ENCODE results near the gene YPEL2.

The YPEL2 gene

DNA sequence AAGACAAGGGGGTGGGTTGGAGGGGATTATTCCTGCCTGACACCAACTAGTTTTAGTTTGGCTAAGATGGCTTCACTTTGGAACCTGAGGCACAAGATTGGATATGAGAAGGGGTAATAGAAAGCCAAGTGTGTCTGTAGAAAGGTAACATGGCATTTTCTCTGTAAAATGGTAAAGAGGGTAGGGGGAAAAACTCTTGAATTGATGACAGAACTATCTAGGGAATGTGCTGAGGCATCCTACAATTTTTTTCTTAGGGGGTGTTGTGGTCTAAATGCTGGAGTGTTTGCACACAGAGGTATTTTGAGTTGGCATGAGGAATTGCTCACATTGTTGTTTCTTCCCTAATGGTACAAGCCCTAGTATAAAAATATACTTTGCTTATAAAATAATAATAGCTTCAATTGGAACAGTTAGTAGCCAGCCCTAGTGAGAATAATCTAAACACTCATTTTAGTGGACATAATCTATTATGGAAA is 25.8 kb downstream of the YPEL2 start:
- no peak for DNase-seq (ENCODE audit: low spot score)

DNA sequence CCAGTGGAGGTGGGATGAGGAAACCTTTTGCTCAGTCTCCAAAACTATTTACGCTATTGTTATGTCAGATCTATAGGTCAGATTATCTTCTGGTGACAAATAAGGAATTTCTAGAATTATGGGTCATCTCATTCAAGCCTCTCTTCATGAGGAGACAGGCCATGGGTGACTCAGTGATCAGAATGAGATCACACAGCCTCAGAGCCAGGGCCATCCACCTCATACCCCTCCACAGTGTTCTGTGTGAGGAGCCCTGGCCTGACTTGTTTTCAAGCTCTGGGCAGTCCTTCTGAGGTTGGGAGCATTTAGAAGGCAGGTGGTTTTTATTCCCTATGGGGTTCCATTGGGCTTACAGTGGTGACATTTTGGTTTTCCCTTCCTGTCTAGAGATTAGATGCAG is 26.5 kb downstream of the YPEL2 start:
- DNase-seq (ENCODE audit: low spot score) = no peak

DNA sequence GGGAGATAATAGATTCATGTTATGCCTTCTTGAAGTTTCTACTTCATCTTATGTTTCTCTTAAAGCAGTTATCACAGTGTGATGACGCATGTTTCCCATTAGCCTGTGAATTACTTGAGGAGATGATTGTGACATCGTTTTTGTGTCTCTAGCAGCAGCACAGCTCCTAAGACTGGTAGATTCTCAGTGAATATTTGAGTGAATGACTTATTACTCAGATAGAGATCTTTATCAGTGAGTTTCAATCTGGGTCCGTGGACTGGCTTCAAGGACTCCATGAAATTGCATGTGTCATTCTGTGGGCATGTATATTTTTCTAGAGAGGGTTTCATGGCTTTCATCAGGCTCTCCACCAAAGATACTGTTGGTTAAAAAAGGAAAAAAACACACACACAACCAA is 29.9 kb downstream of the YPEL2 start:
- DNase-seq (ENCODE audit: low spot score) = no peak

DNA sequence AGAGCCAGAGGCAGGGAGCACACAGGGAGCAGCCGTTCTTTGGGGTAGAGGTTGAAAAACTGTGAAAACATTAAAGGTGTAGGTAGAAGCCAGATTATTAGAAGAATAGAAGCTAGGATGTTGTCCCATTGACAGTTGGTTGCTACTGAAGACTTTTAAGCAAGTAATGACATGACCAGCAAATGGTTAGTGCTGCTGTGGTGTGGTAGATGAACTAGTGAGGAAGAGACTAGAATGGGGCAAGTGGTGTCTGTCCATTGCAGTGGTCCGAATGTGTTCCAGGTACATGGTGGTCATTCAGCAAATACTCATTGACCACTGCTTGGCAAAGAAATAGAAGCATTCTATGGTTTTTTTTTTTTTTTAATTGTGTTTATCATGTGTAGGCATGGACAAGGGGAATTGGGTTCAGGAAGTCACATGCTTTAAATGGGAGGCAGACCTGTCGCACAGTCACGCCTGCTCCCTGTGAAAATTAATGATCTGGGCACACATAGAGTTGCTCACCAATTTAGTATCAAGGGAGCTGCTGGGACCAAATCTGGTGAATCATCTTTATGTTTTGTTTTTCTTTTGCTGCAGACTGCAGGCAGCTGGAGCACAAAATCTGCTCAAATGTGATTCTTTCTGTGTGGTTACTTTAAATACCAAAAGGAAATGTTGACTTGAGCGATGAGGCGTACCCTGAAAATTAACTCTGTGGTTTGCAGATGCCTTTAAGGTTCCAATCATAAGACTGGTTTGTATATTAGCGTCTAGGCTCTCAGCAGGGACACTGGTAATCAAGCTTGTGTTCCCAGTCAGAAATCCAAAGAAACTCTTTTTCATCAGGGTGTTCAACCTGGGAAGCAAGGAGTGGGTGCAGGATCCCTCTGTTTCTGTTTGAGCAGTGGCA is 30.7 kb downstream of the YPEL2 start:
- DNase-seq (ENCODE audit: low spot score) = peak; percentile 81

DNA sequence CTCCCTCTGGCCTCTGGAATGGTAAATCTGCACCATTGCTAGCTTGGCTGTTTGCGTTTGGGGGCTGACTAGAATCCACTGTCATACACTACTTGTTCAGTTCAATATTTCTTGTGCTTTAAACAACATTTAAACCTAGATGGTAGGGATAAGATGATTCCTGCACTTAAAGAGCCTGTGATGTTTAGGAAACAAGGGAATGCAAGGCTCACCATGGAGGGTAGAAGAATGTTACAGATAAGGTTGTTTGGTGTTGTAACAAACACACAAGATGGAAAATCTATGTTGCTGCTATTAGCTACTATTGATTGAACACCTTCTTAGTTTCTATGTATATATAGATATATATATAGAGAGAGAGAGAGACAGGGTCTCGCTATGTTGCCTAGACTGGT is 31.4 kb downstream of the YPEL2 start:
- no peak for DNase-seq (ENCODE audit: low spot score)

DNA sequence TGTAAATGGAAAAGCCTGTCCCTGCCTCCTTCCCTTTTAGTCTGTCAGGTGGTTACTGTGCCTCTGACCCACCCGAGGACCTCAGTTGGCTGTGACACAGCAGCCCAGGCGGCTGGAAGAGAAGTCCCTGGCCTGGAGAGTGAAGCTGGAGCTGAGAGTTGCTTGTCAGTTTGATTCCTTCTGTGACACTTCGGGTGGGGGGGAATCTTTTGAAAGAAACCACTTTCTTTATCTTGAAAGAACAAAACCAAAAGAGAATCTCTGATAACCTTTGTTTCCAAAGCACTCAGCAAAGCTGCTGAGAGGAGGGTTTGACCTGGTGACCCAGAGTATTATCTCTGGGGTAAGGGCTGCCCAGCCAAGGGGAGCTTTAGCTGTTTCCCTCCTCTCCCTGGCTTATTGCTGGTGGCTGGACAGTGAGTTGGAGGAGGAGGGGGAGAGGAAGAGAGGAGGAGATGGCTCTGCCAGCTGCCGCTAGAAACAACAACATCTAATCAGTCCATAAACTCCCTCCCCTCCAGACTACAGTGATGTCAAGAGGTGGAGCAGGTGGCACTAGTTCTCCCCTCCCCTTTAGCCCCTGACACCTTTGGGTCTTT is 34.0 kb downstream of the YPEL2 start:
- DNase-seq (ENCODE audit: low spot score) = peak; percentile 48

DNA sequence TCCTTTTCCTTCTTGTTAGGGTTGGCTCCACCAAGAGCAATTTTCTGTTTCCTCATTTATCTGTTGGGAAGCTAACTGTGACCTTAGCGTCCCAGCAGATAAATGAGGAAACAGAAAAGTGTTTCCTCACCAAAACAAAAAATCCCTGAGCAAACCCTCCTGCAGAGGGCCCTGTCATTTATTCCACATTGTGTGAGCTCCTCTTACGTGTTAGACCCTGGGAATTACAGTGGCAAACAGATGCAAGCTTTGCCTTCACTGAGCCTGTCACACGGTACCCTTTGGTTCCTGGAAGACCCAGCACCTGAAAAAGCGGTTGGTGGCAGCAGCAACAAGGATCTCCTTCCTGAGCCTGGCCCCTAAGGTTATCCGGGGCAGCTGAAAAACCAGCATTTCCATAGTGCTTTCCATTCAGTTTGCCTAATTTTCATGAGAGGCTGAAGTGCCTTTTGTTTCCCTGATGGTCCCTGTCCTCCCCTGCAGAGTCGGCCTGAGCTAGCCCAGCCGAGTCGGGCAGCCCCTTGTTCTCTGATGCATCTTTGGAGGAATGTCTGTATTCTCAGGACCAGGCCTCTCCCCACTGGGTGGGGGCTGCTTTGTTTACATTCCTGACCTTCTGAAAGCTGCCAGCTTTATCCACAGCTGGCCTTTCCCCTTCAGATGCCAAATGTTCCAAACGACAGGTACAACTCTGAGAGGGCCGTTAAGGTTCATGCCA is 34.7 kb downstream of the YPEL2 start:
- no peak for DNase-seq (ENCODE audit: low spot score)

DNA sequence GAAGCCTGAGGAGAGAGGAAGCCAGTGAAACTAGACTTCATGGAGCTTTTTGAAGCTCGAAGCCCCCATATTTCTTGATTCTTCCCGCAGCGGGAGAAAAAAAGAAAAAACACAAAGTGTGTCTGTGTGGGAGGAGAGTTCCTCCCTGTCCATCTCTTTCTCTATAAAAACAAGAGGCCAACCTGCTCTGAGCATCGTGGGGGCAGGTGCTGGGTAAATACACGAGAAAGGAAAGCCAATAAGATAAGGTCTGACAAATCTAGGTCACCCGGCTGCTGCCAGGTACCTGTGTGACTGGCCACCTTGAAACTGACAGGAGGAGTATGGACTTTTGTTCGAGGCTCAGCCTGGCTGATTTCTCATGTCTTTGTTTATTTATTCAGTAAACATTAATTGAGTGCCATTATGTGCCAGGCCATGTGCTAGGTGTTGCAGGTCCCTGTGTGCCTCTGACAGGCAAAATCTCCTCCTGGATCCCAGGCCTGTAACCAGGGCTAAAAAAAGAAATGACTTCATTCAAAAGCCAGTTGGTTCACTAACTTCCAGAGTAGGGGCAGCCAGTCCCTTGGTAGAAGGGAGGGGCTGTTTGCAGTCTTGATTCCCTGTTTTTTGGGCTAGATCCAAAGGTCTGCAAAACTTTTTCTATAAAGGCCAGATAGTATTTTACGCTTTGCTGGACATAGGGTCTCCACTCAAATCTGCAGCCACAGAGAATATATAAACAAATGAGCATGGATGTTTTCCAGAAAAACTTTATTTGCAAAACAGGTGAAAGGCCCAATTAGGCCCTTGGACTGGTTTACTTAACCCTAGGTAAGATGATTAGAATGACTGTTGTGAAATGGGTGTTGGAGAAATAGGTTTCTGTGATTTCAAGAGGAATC is 35.6 kb downstream of the YPEL2 start:
- no peak for DNase-seq (ENCODE audit: low spot score)

DNA sequence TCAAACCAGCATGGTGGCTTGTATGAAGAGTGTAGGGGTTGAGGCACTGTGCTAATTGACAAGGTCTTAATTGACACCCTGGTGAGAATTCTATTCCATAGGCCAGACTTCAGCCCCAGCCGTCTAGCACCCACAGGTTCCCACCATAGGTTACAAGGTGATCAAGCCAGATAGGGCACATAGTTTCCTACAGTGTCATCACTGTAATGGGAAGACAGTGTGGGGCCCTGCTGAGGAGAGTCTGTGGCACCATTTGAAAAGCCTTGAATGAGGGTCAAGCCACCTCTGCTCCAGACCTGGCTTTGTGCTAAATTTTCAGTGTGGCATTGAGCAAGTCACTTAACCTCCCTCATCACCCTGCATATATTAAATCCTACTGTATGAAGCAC is 36.2 kb downstream of the YPEL2 start:
- DNase-seq (ENCODE audit: low spot score) = no peak

DNA sequence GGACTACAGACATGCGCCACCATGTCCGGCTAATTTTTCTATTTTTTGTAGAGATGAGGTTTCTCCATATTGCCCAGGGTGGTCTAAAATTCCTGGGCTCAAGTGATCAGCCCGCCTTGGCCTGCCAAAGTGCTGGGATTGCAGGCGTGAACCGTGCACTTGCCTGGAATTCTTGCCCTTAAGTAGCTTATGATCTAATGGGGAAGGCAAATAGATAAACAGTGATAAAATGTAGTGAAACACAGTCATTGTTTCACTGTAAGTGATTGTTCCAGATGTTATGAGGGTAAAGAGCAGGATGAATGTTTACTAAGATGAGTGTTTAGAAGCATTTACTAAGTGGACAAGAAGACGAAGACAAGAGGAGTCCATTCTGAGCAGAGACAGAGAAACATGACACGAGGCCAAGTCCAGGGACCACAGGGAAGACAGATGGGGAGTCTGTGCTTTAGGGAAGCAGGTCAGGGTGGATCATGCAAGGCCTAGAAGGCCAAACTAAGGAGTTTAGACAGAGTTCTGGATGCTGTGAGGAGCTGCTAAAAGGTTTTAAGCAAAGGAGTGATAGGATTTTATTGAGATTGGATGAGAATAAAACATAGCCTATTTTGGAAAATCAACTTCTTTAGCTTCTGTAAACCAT is 36.9 kb downstream of the YPEL2 start:
- no peak for DNase-seq (ENCODE audit: low spot score)

DNA sequence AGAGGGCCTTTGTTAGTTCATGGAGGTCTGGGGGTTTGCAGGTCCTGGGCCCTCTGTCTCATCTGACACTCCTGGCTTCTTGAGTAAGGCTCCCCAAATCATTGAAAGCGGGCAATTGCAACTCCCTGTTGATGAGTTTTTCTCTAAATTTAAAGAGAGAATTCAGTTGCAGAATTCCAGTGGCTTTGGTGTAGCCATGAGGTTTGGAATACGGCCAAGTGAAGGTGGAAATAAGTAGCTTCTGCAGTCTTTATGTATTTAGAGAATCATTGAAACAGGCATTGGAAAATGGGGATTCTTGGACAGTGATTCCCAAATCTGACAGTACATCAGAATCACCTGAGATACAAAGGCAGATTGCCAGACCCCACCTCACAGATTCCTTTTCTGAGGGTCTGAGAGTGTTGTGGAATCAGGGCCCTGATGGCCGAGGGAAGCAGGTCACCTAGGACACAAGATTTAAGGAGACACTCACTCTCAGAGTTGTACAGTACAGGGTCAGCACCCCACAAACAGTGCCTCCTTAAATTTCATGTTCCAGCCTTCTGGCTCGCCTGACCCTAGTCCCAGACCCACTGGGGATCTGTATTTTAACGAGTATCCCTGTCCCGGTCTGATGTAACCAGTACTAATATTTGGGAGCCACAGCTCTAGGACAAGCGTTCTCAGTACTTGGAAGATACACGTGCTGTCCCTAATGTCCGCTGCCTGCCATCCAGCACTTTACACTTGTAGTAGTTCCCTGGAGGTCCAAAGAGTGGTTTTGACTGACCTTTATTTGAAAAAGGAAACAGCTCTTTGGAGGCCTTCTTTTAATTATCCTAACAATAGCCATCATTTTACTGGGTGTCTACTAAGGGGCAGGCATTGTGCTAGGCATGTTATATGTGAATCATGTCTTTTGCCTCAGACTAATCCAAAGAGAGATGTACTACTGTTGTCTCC is 37.8 kb downstream of the YPEL2 start:
- DNase-seq (ENCODE audit: low spot score) = no peak

DNA sequence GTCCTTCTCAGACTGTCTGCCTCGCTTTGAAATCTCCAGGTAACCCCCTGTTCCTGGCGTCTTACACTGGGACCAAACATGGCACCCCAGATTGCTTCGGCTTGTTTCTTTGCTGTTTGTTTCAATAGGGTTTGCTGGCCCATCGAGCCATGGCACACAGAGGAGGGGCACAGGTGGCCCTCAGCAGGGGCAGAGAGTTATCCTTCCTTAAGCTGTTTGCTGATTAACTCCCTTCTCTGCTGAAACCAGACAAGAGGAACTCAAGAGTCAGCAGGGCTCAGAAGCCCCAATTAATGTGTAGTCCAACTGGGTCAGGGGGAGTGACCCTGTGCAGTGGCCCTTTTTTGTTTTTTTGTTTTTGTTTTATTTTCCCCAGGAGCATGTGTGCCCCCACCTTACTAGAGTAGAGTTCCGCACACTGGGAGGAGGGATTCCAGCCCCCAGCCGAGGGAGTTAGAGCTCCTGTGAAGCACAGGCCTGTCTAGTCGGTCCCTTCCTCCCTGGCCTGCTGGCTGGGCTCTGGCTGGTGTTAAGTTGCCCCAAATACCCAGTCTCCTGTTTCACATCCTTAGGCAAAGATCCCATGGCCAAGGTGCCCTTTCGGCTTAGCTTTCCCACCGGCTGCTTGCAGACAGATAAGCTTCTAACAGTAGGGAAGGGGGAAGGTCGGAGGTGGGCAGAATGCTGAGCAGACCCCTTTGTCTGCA is 39.3 kb downstream of the YPEL2 start:
- no peak for DNase-seq (ENCODE audit: low spot score)

DNA sequence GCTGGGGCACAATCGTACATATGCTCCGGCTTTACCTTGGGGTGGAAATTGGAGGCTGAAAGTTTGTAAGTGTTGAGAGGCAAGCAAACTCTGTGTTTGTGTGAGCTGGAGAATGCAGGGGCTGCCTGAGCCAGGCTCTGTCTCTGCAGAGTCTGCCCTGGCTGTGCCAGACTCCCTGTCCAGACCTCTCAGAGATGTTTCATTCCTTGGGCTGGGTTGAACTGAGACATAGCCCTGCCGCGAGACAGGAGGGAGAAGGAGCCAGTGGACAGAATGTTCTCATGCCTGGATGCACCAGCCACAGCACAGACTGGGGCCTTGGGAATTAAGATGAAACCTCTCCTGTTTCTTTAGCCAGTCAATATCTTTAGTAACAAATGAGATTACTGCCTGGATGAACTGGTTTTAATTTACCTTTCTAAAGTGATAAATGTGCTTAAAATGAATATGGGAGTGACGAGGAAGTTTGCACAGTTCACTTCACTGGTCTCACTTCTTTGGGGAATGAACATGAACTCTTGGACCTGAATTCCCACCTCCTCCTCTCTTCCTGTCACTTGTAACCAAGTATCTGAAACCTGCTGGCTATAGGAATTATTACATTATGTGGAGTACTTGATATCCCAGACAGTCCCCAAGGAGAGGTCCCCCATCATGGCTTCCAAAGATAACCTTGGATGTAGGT is 40.1 kb downstream of the YPEL2 start:
- DNase-seq (ENCODE audit: low spot score) = no peak

DNA sequence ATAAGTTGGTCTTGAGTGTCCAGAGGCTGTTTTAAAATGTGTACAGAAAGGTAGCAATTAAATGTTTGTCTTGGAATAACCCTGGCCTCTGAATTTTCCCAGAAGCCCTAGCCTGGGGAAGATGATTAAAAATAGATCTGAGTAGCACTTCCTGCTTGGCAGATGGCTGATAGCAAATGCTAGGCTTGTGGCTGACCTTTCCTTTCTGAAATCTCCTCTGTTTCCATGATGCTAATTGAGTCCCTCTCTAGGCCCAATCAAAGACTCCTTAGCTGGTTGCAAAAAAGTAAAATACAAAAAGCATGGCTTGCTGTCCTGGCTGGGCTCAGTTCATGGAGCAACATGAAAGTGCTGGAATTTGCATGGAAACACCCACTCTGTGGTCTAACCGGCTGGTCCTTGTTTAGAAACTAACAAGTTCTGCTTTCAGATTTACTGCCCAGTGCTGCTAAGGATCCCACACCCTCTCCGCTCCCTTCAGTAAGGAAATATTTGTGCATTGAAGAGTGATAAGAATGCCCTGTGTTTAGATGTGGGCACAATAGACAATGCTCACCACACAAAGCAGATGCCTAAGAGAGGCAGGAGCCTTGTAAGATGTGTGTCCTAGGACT is 40.8 kb downstream of the YPEL2 start:
- DNase-seq (ENCODE audit: low spot score) = peak; percentile 56

DNA sequence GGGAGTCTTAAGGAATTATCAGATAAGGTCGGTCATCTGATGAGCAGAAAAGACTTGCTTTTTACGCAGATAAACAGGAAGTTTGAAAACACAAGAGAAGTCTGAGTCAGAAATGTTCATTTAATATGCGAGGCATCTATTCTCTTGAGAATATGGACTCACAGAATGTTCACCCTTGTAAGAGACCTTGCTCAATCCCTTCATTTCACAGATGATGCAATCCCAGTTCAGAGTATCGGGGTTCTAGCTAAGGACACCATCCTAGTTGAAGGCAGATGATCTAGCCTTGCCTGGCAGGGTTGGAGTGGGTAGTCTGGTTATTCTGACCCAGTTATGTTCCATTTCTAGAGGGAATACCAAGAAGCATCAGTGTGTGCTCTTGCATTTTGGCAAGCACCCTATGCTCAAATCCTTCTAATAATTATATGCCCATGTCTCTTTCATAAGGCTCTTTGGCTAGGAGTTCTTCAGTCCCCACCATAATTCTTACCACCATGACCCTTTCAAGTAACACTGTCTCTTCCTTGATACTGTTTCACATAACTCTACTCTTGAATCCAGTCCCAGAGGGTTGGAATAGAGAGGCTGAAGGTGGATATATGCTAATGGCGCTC is 42.5 kb downstream of the YPEL2 start:
- no peak for DNase-seq (ENCODE audit: low spot score)

DNA sequence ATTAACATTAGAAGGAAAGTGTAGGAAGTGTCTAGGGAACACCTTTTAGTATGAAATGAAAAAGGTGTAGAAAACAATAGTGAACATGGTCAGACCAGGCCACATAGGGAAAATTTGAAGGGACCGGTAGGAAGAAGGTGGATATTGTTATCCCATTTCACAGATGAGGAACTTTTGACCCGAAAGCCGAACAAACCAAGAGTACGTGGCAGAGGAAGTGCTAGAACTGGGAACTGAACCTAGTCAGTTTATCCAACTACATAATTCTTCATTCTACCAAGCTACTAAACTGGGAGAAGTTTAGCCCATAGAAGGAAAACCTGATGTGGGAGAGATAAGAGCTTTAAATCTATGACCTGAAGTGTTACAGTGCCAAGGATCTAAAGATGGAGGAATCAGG is 43.2 kb downstream of the YPEL2 start:
- DNase-seq (ENCODE audit: low spot score) = no peak

DNA sequence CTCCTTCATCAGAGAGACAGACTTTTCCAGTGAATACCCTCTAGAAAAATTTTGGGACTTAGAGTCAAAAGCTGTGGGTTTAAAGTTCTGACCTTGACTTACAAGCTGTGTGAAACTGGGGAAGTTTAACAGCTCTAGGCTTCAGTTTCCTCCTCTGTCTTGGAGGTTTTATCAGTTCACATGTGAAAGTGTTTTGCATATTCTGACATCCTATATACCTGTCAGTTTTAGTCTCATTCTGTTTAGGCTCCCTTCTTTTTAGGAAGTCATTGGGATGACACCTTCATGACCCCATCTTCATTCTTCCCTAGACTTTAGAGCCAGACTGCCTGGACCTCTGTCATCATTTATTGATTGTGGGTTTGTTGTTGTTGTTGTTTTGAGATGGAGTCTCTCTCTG is 44.4 kb downstream of the YPEL2 start:
- DNase-seq (ENCODE audit: low spot score) = no peak

DNA sequence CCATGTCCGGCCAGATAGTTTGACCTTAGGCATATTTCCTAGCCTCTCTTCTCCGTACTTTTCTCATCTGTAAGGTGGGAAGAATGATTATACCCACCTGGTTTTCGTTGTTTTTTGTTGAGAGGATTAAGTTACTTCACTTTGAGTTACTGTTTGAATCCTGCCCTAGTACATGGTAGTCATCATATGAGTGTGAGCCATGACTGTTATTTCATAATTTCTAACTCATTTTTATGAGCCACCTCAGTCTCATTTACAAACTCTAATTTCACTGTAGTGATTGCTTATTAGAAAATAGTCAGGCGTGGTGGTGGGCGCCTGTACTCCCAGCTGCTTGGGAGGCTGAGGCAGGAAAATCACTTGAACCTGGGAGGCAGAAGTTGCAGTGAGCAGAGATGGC is 45.1 kb downstream of the YPEL2 start:
- no peak for DNase-seq (ENCODE audit: low spot score)
